Hematopoietic multipotent progenitor cell treated with erythropoietin and hydrocortisone succinate and interleukin-3 and kit ligand, for 17 days (in vitro differentiated cells): ENCODE data around the gene INHBA.

Experiments used
- DNase-seq: peaks from one replicate; pipeline ENCODE4 v3.0.0-alpha.2; 2015; ENCODE audit warnings: low spot score

INHBA gene

DNA sequence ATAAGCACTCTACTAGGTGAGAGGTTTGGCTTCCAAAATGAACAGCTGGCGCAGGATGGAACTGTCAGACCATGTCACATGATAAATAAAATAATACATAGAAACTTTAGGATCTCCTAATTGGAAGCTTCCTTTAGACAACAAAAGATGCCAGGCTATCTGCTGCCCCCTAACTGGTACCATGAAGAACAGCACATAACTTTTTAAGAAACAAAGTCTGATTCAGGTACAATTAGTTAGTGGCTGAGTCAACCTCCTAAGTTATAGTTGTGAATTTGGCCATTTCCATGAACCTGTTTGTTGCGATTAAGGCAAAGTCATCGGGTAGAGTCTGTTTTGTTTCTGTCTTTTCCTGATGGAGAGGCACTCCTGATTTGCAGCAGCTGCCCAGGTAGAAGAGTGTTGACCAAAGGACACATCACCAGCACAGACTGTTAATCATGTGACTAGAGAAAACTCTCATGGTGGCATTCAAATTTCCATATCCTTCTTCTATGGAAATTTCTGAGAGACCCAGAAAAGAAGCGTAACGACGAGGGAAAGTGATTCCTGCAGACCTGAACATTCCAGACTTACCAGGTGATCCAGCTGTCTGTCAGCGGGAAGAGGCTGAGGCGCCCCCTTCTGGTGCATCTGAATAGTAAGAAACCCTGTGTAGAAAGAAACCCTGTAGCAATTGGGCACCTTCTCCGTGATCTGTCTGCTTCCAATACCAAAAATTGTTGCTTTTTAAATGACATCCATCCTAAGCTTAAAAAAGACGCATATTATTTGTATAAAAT, 8.6 kb upstream of the INHBA start:
- DNase-seq: no peak

DNA sequence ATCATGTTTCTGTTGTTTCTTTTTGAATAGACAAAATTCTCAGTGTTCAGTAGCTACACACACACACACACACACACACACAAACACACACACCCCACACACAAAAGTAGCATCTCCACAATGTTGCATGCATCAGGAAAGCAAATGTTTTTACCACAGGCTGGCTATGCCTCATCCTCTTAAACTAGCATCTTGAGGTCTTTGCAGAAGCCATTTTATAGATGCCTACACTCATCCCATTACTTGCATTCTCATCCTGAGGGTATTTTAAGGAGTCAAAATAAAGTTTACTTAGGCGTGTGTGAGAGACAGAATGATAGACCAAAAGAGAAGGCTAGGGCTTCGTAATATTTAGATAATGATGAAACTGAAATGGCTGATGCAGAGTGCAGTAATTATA, 7.9 kb upstream of the INHBA start:
- DNase-seq: no peak

DNA sequence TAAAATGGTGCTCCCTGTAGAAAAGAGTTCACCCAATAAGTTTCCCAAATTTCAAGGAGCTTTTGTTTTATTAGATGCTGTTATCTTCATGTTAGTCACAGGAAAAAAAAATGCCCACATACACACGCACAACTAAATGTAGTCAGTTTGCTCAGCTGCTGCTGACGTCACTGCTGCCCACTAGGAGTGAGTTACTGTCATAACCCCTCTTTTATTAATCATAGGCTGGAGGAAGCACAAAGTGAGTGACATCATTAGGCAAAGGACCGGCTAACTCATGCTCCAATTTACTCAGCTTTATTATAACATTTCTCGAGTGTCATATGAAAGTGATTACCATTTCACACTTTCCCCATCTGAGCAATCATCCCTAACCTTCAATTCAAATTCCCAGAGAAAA, 6.7 kb upstream of the INHBA start:
- no peak for DNase-seq

DNA sequence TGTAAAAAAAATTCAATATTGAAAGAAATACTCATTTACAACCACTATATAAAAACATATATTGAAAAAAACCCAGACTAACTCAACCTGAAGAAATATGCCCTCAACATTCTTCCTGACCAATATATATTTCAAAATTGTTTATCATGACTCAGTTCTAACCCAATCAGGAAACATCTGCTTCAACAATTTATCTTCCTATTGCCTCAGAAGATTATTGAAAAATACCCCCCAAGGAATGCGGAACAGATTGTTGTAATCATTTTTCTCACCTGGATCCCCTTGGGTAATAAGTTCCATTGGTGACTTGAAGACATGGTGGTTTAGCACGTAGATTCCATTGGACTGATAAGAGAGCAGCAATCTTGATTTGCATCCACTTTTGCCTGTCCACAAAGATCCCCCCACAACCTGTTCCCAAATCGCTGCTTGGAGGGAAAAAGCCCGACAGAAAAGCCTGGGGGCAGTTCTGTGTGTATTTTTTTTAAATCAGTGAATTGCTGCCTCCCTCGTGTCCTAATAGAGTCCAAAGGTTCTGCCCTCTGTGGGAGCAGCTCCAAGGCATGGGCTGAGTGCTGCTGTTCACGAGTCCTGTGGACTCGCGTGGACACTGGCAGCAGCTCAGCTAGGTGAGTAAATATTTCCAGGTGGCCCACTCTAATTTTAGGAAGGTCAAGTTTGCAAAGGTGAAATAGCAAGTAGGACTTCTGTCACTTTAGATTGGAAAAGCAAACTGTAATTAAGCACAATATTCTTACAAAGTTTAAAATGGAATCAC, 5.9 kb upstream of the INHBA start:
- DNase-seq: no peak

DNA sequence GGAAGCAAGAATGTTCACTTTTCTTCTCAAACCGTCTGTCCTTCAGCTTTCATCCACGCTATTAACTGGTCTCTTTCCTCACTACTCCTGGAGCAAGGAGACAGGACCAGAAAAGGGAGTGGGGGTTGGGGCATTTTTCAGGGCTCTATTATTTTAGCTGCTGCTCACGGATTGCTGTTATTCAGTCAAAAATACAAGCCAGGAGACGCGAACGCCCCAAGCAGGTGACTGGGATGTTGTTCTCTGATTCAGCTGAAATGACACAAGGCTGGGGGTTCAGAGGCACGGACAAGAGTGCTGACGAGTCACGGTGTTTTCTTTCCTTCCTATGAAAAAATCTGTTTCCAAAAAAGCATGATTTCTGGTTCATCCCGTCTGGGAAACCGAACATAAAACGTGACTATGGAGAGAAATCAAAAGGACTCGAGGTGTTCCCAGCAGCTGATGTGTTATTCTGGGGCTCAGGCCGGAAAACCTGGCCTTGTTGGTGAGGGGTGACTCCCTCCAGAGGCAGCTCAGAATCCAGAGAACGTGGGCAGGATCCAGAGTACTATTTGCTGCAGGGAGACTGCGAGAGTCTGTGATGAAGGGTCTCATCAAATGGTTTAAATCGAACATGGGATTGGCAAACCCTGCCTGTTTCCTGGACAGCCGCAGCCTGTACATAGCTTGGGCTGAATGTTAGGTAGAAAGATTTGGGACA, 3.5 kb upstream of the INHBA start:
- no peak for DNase-seq

DNA sequence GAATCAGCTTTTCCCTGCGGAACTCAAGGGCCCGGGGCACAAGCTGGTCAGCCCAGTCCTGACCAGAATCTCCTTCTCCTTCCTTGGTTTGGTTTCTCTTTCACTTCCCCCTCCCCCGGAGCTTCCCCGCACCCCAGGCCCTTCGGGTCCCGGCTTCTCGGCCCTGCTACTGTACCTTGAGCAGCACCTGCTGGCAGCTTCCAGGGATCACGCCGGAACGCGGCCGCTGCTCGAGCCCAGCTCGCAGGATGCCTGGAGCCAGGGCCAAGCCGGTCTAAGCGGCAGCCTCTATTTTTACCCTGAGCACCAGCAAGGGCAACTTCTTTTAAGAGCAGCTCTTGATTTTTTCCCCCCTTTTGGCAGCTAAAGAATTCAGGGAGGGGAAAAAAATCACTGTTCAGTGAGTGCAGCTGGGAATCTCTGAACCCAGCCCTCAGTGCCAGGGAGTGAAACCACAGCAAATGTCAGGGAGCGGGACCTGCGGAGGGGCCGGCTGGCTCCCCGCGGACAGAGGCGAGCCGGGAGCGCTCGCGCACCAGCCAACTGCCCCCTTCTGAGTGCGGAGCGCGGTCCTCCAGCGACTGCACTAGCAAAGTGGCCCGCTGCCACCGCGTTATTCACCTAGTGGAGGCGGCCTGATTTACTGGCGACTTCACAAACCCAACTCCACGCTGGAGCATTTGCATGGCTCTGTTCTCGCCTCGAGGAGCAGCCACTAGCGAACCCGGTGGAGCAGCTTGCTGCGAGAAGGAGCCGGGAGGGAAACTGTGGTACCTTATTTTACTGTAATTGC, 2.4 kb upstream of the INHBA start:
- DNase-seq: no peak

DNA sequence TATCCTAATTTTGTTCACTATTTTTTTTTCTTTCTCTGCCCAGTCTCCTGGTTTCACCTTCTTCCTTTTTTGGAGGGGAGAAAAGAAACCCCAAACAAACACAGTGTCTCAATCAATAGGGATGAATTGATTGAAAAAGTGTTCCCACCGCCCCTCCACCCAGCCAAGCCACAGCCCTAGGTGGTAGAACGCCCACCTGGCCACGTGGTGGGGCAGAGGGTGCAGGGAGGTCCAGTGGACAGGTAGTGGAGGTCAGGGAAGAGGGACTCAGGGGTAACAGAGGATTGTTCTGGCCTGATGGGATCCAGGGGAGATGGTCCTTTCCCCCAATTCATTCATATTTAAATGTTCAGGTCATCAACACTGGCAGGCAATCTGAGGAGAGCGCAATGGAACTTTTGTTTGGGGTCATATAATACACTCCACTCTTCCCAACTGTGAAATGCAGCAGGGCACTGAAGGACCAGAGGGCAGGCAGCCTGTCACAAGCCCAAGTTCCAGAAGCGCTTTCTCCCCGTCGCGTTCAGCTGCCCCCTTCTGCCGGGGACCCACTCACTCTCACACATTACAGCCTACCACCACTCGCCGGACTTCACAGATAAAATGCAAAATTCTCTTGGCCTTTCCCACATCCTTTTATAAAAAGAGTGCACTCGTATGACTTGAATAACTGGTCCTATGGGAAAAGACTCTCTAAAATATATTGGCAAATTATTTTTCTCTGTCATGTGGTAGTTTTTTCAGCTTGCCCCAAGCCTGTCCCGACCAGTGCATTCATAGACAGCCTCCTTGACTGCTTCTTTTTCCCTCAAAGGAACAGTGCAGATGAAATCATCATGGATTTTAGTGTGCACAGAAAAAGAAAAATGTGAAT, 1.6 kb downstream of the INHBA start:
- DNase-seq: no peak

DNA sequence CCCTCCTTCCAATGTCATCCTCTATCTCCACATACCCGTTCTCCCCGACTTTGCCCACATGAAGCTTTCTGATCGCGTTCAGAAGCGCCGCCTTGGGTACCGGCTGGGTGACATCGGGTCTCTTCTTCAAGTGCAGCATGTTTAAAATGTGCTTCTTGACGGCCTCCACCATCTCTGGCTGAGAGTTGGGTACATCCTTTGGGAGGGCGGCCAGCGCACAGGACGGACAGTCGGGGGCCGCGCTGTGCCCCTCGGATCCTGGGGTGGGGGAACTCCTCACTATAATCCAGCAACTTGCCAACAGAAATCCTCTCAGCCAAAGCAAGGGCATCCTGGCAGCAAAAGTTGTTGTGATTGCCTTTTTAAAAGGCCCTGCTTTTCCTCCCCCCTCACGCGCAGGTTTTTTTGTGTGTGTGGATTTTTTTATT, 2.8 kb downstream of the INHBA start:
- DNase-seq: no peak

DNA sequence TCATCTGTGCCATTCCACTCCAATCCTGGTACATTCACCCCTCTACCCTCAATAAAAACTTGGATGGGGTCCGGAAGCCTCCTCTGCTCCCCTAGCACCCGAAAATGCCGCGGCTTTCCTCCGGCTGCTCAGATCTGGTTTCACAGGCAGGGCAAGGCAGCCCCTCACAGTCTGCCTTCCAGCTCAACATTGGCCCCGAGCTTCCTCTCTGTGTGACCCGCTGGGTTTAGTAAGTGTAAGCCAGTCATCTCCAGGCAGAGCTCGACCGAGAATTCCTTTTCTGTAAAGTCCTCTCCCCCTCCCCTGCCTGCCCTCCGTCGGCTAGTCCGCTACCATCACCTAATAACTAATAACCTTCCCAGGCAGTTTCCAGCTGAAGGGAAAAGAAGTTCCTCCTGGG, 3.4 kb downstream of the INHBA start:
- no peak for DNase-seq

DNA sequence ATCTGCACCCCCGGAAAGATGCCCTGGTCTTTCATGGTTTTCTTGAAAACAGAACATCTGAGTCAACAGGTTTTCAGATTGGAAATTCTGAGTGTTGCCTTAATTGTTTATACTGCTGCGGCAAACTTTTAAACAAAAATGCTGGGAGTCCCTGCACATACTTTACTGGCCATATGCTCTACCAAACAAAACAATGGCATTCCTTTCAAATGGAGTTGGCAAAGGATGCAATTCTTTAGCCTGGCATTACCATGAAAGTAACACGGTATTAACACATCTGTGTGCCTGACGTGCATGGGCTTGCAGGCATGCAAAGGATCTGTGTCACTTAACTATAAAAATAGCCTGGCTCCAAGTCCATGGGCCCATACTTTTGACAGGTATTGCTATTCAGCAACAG, 4.2 kb downstream of the INHBA start:
- DNase-seq: no peak

DNA sequence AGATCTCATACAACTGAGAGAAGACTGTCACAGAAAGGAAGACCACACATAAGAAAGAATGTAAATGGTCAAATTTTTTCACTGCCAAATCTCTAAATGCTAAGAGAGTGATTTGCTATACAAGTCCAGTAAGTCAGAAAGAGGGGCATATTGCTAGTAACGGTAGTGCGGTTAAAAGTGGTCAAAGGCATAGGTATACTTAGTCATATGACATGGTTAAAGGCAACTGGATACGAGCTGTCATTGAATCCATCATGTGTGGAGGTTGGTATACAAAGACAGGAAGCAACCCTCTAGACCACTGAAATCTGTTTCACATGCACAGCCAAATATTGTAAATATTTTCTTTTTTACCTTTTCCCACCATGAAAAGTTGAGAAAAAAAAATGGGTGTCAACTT, 4.8 kb downstream of the INHBA start:
- no peak for DNase-seq

DNA sequence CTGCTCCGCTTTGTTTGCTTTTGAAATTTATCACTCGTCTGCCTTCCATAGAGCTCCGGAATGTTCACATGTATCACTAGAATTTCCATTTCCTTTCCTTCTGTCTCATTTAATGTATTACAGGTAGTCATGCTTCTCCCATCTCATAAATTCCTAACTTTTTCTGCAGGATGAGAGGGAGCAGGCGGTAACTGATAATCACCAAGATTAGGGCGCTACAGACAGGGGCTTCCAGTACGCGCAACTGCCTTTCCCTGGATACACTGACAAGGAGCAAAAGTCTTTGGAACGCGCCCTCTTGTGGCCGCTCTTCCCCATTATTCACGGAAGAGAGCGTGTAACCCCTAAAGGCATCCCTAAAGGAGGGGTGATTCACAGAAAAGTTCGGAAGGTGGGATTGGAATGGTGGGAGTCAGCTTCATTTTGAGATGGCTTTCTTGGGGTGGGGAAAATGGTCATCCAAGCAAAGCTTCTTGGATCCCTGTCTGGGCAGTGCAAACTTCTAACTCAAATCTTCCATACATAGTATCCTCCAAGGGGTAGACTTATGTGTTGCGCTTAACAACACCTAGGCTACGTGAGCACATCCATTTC, 6.5 kb downstream of the INHBA start:
- DNase-seq: peak; percentile 5

DNA sequence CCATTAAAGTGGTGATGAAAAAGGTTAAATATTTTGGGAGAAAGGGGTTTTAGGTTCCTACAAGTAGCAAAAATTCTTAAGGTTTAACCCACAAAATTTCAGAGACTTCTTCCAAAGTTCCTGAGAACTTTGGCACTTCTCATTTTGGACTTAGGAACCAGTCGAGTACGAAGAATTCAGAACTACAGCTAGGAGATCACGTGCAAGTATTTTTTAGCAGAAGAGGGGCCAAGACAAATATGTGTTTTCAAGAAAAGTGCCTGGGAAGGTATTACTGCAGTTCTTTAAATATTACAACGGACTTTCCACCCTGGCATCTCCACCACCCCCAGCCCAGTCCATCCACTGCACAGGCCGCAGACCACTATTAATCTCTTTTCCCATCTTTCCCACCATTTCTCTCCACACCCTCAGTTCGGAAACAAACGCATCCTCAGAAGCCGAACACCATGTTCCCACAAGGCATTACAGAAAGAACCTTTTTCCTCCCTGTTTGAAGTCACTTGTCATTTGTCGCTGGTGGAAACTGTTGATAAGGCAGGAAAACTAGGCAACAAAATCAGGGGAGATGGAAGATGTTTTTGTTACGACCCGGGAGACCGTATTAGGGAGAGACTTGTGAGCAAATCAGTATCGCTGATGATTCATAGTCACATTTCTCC, 7.1 kb downstream of the INHBA start:
- DNase-seq: no peak

DNA sequence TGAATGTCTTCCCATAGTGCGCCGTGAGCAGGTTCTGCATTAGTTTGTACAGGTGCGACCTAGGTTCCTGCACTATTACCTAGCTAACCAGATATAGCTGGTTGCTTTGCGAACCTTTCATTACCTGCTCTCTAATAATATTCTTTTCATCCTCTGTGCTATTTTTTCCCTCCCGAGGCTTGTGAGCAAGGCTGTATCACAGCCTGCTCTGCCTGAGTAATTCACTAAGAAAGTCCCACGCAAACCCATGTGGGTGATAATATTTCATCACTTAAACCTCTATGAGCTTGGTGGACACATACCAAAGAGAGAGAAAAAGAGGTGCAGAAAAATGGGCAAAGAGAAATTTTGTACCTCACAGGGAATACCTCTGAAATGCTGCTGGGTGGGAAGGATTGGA, 8.4 kb downstream of the INHBA start:
- DNase-seq: no peak

DNA sequence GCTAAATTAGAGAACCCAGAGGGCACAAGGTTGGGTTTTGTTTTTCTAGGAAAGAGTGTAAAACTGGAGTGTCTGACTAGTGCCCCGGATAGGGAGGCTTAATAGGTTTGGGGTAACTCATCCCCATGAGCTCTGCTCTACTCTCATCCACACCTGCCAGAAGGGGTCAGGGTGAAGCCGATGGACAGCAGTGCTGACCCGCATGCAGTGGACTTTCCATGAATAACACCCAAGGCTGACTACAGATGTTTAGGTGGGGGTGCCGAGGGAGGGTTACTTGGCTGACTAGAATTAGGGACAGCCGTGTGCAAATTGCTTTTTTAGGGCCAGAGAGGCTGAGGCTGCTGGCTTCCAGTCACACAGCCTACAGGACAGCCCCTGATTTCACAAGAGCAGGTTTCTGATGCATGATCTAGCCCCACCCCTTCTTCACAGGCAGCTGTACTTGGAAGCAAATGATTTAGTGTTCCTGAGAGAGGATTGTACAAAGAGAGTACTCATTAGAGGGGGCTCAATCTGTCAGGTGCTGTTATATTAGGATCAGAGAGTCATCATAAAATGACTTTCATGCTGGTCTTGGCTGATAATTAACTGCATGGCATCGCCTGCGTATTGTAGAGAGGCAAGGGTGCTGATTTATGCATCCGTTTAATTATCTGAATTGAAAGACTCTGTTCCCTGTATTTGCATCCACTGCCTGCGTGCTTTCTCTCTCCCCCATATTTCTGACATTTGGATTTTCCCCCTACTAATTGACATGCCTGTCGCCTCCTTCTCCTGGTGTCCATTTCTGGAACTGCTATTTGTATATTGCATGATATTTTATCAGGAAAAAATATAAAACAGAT, 9.5 kb downstream of the INHBA start:
- no peak for DNase-seq

DNA sequence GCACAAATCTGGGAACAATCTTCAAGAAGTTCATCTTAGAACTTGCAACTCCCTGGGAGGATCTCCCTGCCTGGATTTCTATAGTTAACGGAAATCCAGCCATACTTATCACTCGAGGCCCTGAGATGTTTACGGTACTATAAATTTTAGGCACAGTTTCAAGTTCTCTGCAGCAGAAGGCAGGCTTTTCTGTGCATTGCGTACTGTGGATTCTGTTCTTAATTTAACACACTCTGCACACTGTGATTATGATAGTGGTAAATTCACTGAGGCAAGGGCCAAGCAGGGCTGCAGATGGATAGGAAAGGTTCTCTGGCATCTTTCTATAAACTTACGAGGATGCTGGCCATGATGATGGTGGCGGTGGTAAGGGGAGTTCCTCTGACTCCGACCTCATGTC, 10.6 kb downstream of the INHBA start:
- DNase-seq: no peak

DNA sequence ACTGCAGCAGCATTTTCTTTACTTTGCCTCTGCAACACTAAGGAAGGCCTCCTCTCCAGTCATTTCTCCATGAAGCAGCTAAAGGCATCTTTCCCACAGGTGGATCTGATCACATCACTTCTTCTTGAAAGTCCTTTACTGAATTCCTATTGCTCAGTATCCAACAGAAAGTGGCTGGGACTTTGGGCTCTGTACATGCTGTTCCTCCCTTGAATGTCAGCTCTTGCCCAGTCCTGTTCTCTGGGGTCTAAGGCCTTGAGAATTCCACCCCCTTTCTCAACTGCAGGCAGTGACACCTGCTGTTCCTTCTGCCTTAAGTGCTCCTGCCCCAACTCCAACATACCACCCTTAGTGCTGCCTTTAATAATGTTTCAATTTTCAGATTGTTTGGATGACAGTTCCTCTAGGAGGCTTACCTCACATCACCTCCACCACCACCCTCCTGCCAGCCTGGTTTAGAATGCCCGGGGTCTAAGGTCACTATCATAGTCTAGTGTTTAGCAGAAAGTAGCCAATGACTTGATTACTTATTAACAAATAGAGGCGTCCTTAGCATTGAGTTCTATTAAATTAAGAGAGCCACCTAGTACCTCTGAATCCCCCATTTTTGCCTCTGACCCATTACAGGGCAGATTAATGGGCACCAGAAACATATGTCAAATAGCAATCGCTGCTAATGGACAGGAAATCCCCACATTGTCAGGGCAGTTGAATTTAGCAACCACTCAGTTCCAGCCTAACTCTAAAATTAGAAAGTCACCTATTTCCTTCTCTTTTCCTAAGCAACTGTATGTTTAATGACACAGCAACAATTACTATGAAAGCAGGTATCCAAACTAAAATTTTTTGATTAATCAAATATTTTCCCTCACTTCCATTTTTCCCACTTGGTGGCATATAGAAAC, 11.4 kb downstream of the INHBA start:
- DNase-seq: no peak

DNA sequence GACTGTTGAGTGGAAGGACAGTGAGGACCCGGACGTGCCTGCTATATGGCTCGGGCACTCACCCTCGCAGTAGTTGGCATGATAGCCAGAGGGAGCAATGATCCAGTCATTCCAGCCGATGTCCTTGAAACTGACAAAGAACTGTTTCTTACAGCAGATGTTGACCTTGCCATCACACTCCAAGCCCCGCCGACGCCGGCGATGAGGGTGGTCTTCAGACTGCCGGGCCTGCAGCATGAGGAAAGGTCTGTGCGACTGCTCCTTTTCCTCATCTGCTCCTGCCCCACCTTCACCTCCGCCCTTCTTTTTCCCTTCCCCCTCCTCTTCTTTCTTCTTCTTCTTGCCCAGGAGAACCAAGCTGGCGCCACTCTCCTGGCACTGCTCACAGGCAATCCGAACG, 13.1 kb downstream of the INHBA start:
- DNase-seq: no peak
